G401 (cell line): ENCODE data around the gene WDR27. TPM values are rescaled to one million over a fixed set of nuclear protein-coding genes. Genes with fewer than 3 reads are reported as not detected.

Source experiments
- DNase-seq: peaks from one replicate; pipeline ENCODE4 v3.0.0-alpha.2; 2015; ENCODE audit warnings: low spot score
- in situ Hi-C: cut with HindIII; loops from 2 replicates; pipeline ENCODE4 v1.10.0; 2016; ENCODE audit warnings: low sequenced_read_pairs, mixed read lengths
- total RNA-seq: library from RNA; depleted of rRNA; stranded (reverse); fragments of >200 nt; shearing (Covaris generic); gene quantifications from 2 replicates; pipeline ENCODE4 v1.2.3, GENCODE V29; 2014

Gene WDR27
- total RNA-seq, 1 experiment from 2014 or later, result 20.9 TPM

DNA sequence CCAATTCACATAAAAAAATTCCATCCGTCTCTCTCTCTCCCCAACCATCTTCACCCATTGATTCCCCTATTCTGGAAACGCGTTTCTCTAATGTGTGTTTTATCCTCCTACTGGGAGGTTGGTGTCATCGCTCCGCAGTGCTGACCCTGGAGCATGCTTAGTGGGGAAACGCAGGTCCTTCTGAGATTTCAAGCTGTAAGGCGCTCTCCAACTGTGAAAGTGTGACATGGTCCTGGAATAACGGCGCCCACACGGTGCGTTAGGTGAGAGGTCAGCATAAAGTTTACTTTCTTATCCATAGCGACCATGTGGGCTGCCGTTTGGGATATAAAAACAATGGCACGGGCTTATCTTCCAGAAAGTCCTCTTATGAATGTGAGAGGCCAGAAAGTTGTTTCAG is 123.9 kb downstream of the WDR27 start:
- in situ Hi-C loops, result no loop called here
- DNase-seq, result no peak

DNA sequence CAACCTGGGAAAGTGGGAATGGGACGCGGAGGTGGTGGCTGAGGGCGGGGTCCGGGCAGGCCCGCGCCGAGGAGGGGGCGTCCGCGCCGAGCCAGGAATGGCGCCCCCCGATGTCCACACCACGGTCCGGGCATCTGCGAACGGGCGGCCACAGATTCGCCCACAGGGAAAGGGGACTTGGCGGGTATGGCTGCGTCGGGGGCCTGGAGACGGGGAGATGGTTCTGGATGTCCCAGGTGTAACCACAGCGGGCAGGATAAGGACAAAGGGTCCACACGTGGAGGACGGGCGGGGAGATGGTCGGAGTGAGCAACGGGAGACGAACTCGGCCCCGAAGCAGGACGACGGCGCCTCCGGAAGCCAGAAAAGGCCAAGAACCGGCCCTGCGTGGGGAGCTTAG is 124.6 kb downstream of the WDR27 start:
- in situ Hi-C loops, result no loop called here
- DNase-seq, result no peak

GRCh38 chr6:169575821-169576220 is 126.0 kb downstream of the WDR27 start:
- no peak for DNase-seq
- in situ Hi-C loops, result no loop called here

DNA sequence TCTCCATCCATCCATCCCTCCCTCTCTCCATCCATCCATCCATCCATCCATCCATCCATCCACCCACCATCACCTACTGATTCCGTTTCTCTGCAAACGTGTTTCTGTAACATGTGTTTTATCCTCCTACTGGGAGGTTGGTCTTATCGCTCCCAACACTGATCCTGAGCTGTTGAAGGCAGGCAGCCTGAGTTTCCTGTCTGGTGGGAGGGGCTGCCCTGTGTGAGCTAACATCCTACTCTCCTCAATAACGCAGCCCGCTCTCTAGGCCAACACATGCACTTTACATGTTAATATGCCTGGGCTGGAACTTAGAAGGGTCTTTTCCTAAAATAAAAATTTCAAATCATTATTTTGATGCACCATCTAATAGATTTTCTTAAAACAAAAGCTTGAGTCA is 126.5 kb downstream of the WDR27 start:
- DNase-seq, result no peak
- in situ Hi-C loops, result no loop called here

GRCh38 chr6:169574420-169574819 is 127.4 kb downstream of the WDR27 start:
- in situ Hi-C loops, result no loop called here
- no peak for DNase-seq

DNA sequence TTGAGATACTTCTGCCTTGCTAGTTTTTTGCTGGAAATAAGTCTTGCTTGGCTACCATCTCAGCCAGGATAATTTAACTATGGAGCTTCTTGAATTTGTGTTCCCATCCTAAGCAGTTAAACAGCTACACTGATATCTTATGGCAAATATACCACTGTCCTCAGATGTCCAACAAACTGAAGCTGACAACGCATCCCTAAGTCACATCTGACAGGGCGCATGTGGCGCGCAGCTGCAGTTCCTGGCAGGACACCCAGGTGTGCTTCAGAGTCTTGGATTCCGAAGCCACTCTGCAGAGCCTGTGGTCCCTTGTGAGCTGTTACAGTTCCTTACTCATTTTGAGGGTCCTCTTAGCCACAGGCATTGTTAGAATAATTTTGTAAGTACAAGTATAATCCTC is 127.9 kb downstream of the WDR27 start:
- no peak for DNase-seq
- in situ Hi-C loops, result no loop called here

GRCh38 chr6:169571123-169571962 is 130.5 kb downstream of the WDR27 start:
- DNase-seq, result no peak
- in situ Hi-C loops, result no loop called here

GRCh38 chr6:169568314-169569087 is 133.3 kb downstream of the WDR27 start:
- DNase-seq, result no peak
- in situ Hi-C loops, result no loop called here

GRCh38 chr6:169567819-169568218 is 134.0 kb downstream of the WDR27 start:
- DNase-seq, result no peak
- in situ Hi-C loops, result no loop called here

- in situ Hi-C loops, result no loop called here
- no peak for DNase-seq
These were observed 134.7 kb downstream of the WDR27 start for GRCh38 chr6:169566961-169567750.

DNA sequence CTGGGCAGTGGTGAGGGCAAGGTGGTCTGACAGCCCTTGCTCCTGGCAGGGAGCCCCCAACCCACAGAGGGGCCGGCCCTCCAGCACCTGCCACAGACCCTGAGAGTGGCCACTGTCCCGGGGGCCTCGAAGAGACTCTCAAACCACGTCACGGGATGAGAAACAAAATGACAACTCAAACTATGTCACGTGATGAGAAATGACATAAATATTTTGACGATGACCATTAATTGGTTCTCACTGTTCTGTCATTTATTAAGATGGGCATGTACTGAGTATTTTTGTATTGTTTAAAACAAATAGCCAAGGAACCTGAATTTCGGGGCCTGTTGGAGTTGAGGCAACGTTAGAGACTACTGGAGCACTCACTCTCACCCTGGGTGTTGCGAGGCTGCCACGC is 135.5 kb downstream of the WDR27 start:
- DNase-seq, result no peak
- in situ Hi-C loops, result no loop called here

DNA sequence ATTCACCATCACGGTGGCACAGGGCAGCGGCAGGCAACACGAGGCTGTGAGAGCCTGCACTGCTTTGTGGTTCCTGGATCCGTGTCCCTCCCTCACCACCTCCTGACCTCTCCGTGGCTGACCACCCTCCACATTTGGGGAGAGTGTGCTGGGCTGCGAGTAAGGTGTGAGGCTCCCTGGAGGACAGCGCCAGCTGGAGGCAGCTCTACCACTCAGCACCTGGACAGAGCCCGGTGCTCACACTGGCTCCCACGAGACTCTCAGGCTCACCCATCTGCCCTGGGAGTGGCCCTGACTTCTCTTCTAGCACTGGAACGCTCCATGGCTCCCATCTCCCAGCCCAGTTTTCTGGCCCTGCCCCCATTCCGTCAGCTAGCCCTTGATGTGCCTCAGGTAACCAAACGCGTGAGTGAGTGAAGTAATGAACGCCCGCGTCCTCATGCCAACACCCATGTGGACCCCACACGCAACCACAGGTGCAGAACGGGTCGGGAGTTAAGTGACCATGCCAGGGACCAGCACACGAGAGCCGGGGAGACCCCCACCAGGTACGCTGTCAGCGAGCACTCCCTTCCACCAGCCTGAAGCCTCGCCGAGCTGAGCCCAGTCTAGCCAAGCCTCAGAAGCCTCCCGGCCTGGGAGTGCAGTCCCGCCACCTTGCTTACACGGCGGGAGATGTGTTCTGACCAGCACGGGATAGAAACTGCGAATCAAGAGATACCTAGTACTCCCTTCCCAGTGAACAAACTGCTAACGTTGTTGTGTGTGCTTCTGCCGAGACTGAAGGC is 137.2 kb downstream of the WDR27 start:
- in situ Hi-C loops, result no loop called here
- no peak for DNase-seq

- no peak for DNase-seq
- in situ Hi-C loops, result no loop called here
These were observed 140.2 kb downstream of the WDR27 start for GRCh38 chr6:169561665-169562064.

DNA sequence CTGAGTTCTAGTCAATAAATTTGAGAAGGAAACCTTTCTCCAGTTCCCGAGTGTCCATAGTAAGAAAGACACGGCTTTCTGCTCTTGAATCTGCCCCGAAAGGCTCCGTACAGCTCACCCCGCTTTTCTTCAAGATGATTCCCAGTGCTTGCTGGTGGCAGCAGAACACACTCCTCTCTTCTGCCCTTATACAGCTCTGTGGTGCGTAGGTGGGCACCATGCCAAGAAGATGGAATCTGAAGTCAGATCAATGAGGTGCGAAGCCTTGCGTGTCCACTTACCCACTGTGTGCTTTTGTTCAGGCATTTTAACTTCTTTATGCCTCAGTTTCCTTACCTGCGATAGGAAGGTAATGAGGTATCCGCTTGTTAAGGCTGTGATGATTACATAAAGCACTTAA is 142.2 kb downstream of the WDR27 start:
- no peak for DNase-seq
- in situ Hi-C loops, result no loop called here

DNA sequence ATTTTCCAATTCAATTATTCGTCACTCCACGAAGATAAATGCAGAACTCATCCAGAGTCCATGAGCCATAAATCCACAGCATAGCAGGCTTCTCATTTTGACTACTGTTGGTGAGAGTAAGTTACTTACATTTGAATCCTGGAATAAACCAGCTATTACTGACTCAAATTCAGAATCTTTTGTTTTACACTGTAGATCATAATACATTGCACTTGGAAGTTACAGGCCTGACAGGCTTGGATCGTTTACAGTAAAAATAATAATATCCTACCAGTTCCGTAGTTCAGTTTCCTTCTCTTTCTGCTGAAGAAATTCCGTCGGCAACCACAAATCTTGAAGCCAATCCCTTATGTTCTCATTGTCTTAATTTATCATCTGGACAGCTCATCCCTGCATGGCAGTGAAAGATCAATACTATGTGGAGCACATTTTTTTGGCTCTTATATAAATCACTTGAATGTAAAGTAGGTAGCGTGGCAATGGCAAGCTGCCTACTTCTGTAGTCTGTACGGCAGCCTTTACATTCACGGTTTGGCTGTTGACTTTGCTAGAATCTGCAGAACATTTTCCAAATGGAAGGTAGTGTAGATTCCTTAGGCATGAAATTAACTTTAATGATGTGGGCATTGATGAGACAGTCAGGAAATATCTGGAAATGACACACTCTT is 142.9 kb downstream of the WDR27 start:
- in situ Hi-C loops, result no loop called here
- no peak for DNase-seq

- no peak for DNase-seq
- in situ Hi-C loops, result no loop called here
These were observed 143.5 kb downstream of the WDR27 start for GRCh38 chr6:169558378-169558773.

DNA sequence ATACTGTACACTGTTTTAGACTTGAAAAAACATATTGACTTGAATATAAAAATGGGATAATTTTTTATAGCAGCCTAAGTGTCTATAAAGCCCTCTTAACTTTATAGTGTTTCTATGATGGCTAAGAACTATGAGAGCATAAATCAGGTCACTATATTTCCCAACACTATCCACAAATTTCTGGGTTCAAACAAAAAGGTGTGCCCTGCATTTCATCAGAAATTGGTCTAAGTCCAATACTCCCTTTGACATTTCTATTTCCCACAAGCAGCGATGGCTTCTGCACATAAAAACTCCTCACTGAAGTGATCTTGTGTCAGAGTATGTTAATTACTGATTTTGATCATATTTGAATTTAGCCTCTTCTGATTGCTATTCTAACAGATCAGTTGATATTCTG is 143.9 kb downstream of the WDR27 start:
- in situ Hi-C loops, result no loop called here

GRCh38 chr6:169556758-169557548 is 144.9 kb downstream of the WDR27 start:
- in situ Hi-C loops, result no loop called here
- no peak for DNase-seq

More for the DNA sequence above, 143.9 kb downstream of the WDR27 start:
- no peak for DNase-seq
